Measurements from ENCODE around the gene CCDC89. TPM values are rescaled to one million over a fixed set of nuclear protein-coding genes. Genes with fewer than 3 reads are reported as not detected.
A peak's percentile ranks its signal among the peaks of the same experiment; 100 is the strongest.

The CCDC89 gene
- total and polyA plus RNA-seq, 2 of the 13 experiments (the other 11 are each of a cell fraction or from before 2014, with no cell fraction given), result 0.13 to 0.38 TPM

- TF ChIP-seq ZBTB44 (CRISPR knock-in tag; IDR thresholded peaks at IDR 0.05) (0 out of 2 replicates have a peak, but pooled peaks have one; percentile 40), KAT8 (CRISPR knock-in tag; IDR thresholded peaks at IDR 0.05) (peak; percentile 97), ZNF451 (CRISPR knock-in tag; IDR thresholded peaks at IDR 0.05) (peak; percentile 34; the same call in 1 of the 2 replicates), TIGD3 (CRISPR knock-in tag; IDR thresholded peaks at IDR 0.05; ENCODE audit: borderline replicate concordance) (no peak), ZNF292 (CRISPR knock-in tag; IDR thresholded peaks at IDR 0.05; ENCODE audit: borderline replicate concordance, low read depth) (0 out of 2 replicates have a peak, but pooled peaks have one; percentile 36), HOMEZ (CRISPR knock-in tag; IDR thresholded peaks at IDR 0.05; ENCODE audit: low read depth) (peak; percentile 46; the same call in 1 of the 2 replicates), DRAP1 (CRISPR knock-in tag; IDR thresholded peaks at IDR 0.05) (peak; percentile 89), CREB1 (IDR thresholded peaks at IDR 0.05) (peak; percentile 86), CREB1 (CRISPR knock-in tag; IDR thresholded peaks at IDR 0.05) (peak; percentile 96), MAZ (IDR thresholded peaks at IDR 0.05; ENCODE audit: borderline replicate concordance, low read depth, low read length) (no peak), MAZ (CRISPR knock-in tag; IDR thresholded peaks at IDR 0.05; ENCODE audit: low read depth) (peak; percentile 72), ZNF318 (CRISPR knock-in tag; IDR thresholded peaks at IDR 0.05) (no peak), ZFP91 (CRISPR knock-in tag; IDR thresholded peaks at IDR 0.05; ENCODE audit: borderline replicate concordance) (peak; percentile 71)
These were observed 38.2 kb downstream of the CCDC89 start, which contains the start of gene TMEM126A (continued) for GRCh38 chr11:85647604-85648299.

All from HepG2 (cell line).